Measurements from ENCODE around the gene ACHE.

ACHE gene

GRCh38 chr7:100884736-100885439 lies 10.8 kb downstream of the ACHE start:
- DNase-seq (ENCODE audit: low spot score), result no peak

GRCh38 chr7:100882785-100883526 lies 12.7 kb downstream of the ACHE start:
- no peak for DNase-seq (ENCODE audit: low spot score)

- DNase-seq (ENCODE audit: low spot score), result no peak
Observed at GRCh38 chr7:100882201-100882600, 13.5 kb downstream of the ACHE start.

- no peak for DNase-seq (ENCODE audit: low spot score)
Observed at GRCh38 chr7:100881136-100881535, 14.6 kb downstream of the ACHE start.

- DNase-seq (ENCODE audit: low spot score), result no peak
Observed at GRCh38 chr7:100880645-100881044, 15.0 kb downstream of the ACHE start.

- no peak for DNase-seq (ENCODE audit: low spot score)
Observed at GRCh38 chr7:100879685-100880261, 15.9 kb downstream of the ACHE start.

- DNase-seq (ENCODE audit: low spot score), result no peak
Observed at GRCh38 chr7:100878685-100879084, 17.0 kb downstream of the ACHE start.

- no peak for DNase-seq (ENCODE audit: low spot score)
Observed at GRCh38 chr7:100878013-100878412, 17.7 kb downstream of the ACHE start.

GRCh38 chr7:100875356-100875751 lies 20.3 kb downstream of the ACHE start:
- DNase-seq (ENCODE audit: low spot score), result peak; percentile 47

- peak; percentile 98 for DNase-seq (ENCODE audit: low spot score)
Observed at GRCh38 chr7:100874577-100875355, 20.9 kb downstream of the ACHE start, which contains the start of gene SRRT. SRRT (plus strand) TSS chr7:100875103; CDS start chr7:100875591, 488 bp downstream.

- no peak for DNase-seq (ENCODE audit: low spot score)
Observed at GRCh38 chr7:100874300-100874576, 21.4 kb downstream of the ACHE start.

GRCh38 chr7:100873599-100874299 lies 21.9 kb downstream of the ACHE start:
- no peak for DNase-seq (ENCODE audit: low spot score)

GRCh38 chr7:100867776-100868485 lies 27.8 kb downstream of the ACHE start:
- DNase-seq (ENCODE audit: low spot score), result peak; percentile 29

GRCh38 chr7:100867040-100867775 lies 28.5 kb downstream of the ACHE start, which contains the start of gene TRIP6:
TRIP6 (plus strand) TSS chr7:100867387; CDS start chr7:100867498, 111 bp downstream.
- DNase-seq (ENCODE audit: low spot score), result peak; percentile 93

- no peak for DNase-seq (ENCODE audit: low spot score)
Observed at GRCh38 chr7:100866729-100867039, 29.0 kb downstream of the ACHE start.

- peak; percentile 61 for DNase-seq (ENCODE audit: low spot score)
Observed at GRCh38 chr7:100865938-100866728, 29.6 kb downstream of the ACHE start.

GRCh38 chr7:100865372-100865911 lies 30.2 kb downstream of the ACHE start:
- DNase-seq (ENCODE audit: low spot score), result peak; percentile 27

- DNase-seq (ENCODE audit: low spot score), result no peak
Observed at GRCh38 chr7:100864263-100864845, 31.3 kb downstream of the ACHE start.

- DNase-seq (ENCODE audit: low spot score), result no peak
Observed at GRCh38 chr7:100863406-100863950, 32.2 kb downstream of the ACHE start.
